H1 (cell line): ENCODE results near the gene UHRF2. TPM values are rescaled to one million over a fixed set of nuclear protein-coding genes. Genes with fewer than 3 reads are reported as not detected.

Source experiments
- GTF2F1 ChIP-seq: IDR thresholded peaks from 2 replicates; pipeline ENCODE4 v1.6.1; 2012; ENCODE audit warnings: low read depth, low read length, improper control_type of control experiment, borderline replicate concordance
- JUN ChIP-seq: IDR thresholded peaks from 2 replicates; pipeline ENCODE4 v1.6.1; 2011; ENCODE audit warnings: low read depth, mild to moderate bottlenecking, improper control_type of control experiment, low read length
- SP1 ChIP-seq: IDR thresholded peaks from 2 replicates; pipeline ENCODE4 v1.6.1; 2011; ENCODE audit warnings: low read depth, low read length
- YY1 ChIP-seq: IDR thresholded peaks from 2 replicates; pipeline ENCODE4 v1.6.1; 2011; ENCODE audit warnings: low read depth, mild to moderate bottlenecking, low read length
- polyA plus RNA-seq, 7 experiments: library from polyadenylated mRNA; depleted of rRNA in 3 of 7; stranded (reverse) in 5 of 7; unstranded in 2 of 7; fragments of >200 nt in 5 of 7; fragments of 200-250 nt in 2 of 7; gene quantifications; 1 replicate in 5 of 7; 2 replicates in 1 of 7; 4 replicates in 1 of 7; pipeline versions ENCODE4 v1.2.1 to v1.2.3, GENCODE V29; 2011 to 2013; ENCODE audit warnings: missing spikeins in 2 of 7, mixed read lengths in 2 of 7
- total RNA-seq: library from RNA; stranded (reverse); fragmentation: NEBNext Ultra II Directional; extraction: Animal tissue kit (Norgen Biotek cat#: 25700); gene quantifications from 2 replicates; pipeline ENCODE4 v1.2.1, GENCODE V29; 2021

Gene UHRF2
- total and polyA plus RNA-seq, 2 of the 8 experiments (the other 6 are each of a cell fraction or from before 2014, with no cell fraction given), result 31.8 to 48.0 TPM

GRCh38 chr9:6413365-6414246 lies 607 bp downstream of the UHRF2 start (continued):
- no peak for TF ChIP-seq JUN
- TF ChIP-seq SP1, result no peak
- TF ChIP-seq GTF2F1, result no peak
- peak; percentile 74; the same call in 1 of the 2 replicates for TF ChIP-seq YY1
